Transverse colon (tissue), 4 donors: ENCODE results near the gene VWF. TPM values are rescaled to one million over a fixed set of nuclear protein-coding genes. Genes with fewer than 3 reads are reported as not detected.
"Not testable (repeated sequence)": the region's sequence is repeated elsewhere in the genome, so short reads cannot be mapped to it uniquely, and the experiment has no call there.

ENCODE experiments used
- DNase-seq: peaks from one replicate; pipeline ENCODE4 v3.0.0-alpha.2; 2019
- H3K27ac ChIP-seq, 4 donors: fragments of 200-600 bp; sonication (generic); 2 replicates each; pipeline ENCODE4 v1.5.1; 2016 to 2018; ENCODE audit warnings: inconsistent platforms in 4 of 4
- H3K27me3 ChIP-seq: fragments of 200-600 bp; sonication (generic); 2 replicates; pipeline ENCODE4 v1.5.1; 2017; ENCODE audit warnings: inconsistent platforms
- H3K36me3 ChIP-seq, 4 donors: fragments of 200-600 bp; sonication (generic); 2 replicates each; pipeline ENCODE4 v1.5.1; 2017 to 2019; ENCODE audit warnings: inconsistent platforms in 4 of 4
- H3K4me1 ChIP-seq, 4 donors: fragments of 200-600 bp; sonication (generic); 2 replicates each; pipeline ENCODE4 v1.5.1; 2017 to 2020; ENCODE audit warnings: inconsistent platforms in 4 of 4
- H3K4me3 ChIP-seq, 4 donors: fragments of 200-600 bp; sonication (generic); 1 replicate in 1 of 4; 2 replicates in 3 of 4; pipeline versions ENCODE4 v1.5.1 to v1.6.1; 2017 to 2019; ENCODE audit warnings: inconsistent platforms in 4 of 4
- H3K9me3 ChIP-seq, 2 donors: fragments of 200-600 bp; sonication (generic); 2 replicates each; pipeline ENCODE4 v1.5.1; 2017 to 2019; ENCODE audit warnings: inconsistent platforms in 2 of 2
- CTCF ChIP-seq, 5 experiments: fragments of 200-600 bp in 3 of 5; fragments of 450-650 bp in 2 of 5; sonication (generic) in 3 of 5; IDR thresholded peaks; 1 replicate in 2 of 5; 2 replicates in 3 of 5; pipeline ENCODE4 v1.5.1; 2016 to 2017; ENCODE audit warnings: antibody characterized with exemption in 5 of 5, inconsistent platforms in 3 of 5, mild to moderate bottlenecking in 2 of 5, moderate library complexity in 1 of 5
- EP300 ChIP-seq: sonication (generic); formaldehyde crosslinking; IDR thresholded peaks from one replicate; pipeline ENCODE4 v1.6.1; 2017; ENCODE audit warnings: antibody characterized with exemption, low read depth
- POLR2A ChIP-seq: fragments of 450-650 bp; IDR thresholded peaks from one replicate; pipeline ENCODE4 v1.6.1; 2016; ENCODE audit warnings: antibody characterized with exemption, mild to moderate bottlenecking, moderate library complexity
- POLR2AphosphoS5 ChIP-seq, 3 donors: sonication (generic); formaldehyde crosslinking; IDR thresholded peaks; one replicate each; pipeline ENCODE4 v1.6.1; 2016; ENCODE audit warnings: antibody characterized with exemption in 3 of 3
- WGBS, 2 donors: methylation state at CpG; one replicate each; pipeline ENCODE4 v1.1.5; 2018; ENCODE audit warnings: low coverage in 1 of 2; 5-methylcytosine and 5-hydroxymethylcytosine counted together
- in situ Hi-C, 4 donors: fragments of 200-750 bp; cut with MboI; loops; one replicate each; pipeline versions ENCODE4 v1.15.0 to v1.15.1; 2017; ENCODE audit warnings: low sequenced_read_pairs in 3 of 4, low pct_ligation_motif_present in 1 of 4, low pct_unique_long_range_greater_than_20kb in 1 of 4
- intact Hi-C: fragments of 100-400 bp; cut with DNase I; formaldehyde crosslinking; loops from one replicate; pipeline ENCODE4 v1.15.1; 2023; ENCODE audit warnings: low total_unique reads
- total RNA-seq, 4 donors: library from RNA; depleted of rRNA; stranded (reverse); fragments of >200 nt; gene quantifications; one replicate each; pipeline ENCODE4 v1.1.0, GENCODE V29; 2016

VWF gene
- total RNA-seq, 4 donors from 2014 or later: 31.3 to 71.2 (median 51.5) TPM

DNA sequence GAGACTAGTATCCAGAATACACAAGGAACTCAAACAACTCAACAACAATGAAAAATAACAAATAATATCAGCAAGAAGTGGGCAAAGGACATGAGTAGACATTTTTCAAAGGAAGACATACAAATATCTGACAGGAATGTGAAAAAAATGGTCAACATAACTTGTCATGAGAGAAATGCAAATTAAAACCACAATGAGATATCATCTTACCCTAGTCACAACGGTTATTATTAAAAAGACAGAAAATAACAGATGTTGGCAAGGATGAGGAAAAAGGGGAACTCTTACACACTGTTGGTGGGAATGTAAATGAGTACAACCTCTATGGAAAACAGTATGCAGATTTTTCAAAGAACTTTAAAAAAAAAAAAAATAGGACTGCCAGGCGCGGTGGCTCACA lies 20.4 kb downstream of the VWF start:
- H3K36me3 ChIP-seq: no peaks in the 10 kb centered on the region
- intact Hi-C loops: no loop called here
- no peak overlapping the region for H3K27ac ChIP-seq
- H3K9me3 ChIP-seq: no peaks in the 10 kb centered on the region
- no peak for DNase-seq
- WGBS, 2 donors: 68 to 78% methylated on average over 2 to 3 of the region's 3 CpGs
- no peak for TF ChIP-seq POLR2A
- no peak for TF ChIP-seq POLR2AphosphoS5 (IDR thresholded peaks at IDR 0.05)
- TF ChIP-seq CTCF (IDR thresholded peaks at IDR 0.05): no peak
- no peak for TF ChIP-seq EP300
- in situ Hi-C loops: no loop called here
- H3K4me1 ChIP-seq: no peaks in the 10 kb centered on the region
- no peak overlapping the region for H3K4me3 ChIP-seq
- no peaks in the 10 kb centered on the region for H3K27me3 ChIP-seq

GRCh38 chr12:6102021-6102420 lies 22.4 kb downstream of the VWF start:
- H3K36me3 ChIP-seq, intact Hi-C loops, H3K4me3 ChIP-seq, H3K27me3 ChIP-seq, H3K4me1 ChIP-seq, DNase-seq, H3K27ac ChIP-seq, in situ Hi-C loops, H3K9me3 ChIP-seq: not testable (repeated sequence)
- WGBS, 2 donors: 99 to 100% methylated on average over 4 to 5 of the region's 5 CpGs

GRCh38 chr12:6099316-6099715 lies 25.2 kb downstream of the VWF start:
- H3K9me3 ChIP-seq: no peaks in the 10 kb centered on the region
- 64 to 65% methylated on average over 2 of the region's 2 CpGs for WGBS, 2 donors
- peaks cover 1% of the 10 kb centered on the region for H3K27me3 ChIP-seq
- H3K27ac ChIP-seq: no peak overlapping the region
- intact Hi-C loops (no loop called here), in situ Hi-C loops (no loop called here)
- H3K4me3 ChIP-seq: no peak overlapping the region
- H3K4me1 ChIP-seq: no peaks in the 10 kb centered on the region
- no peak for TF ChIP-seq CTCF (IDR thresholded peaks at IDR 0.05)
- no peak for TF ChIP-seq POLR2A
- TF ChIP-seq POLR2AphosphoS5 (IDR thresholded peaks at IDR 0.05): no peak
- no peak for TF ChIP-seq EP300
- H3K36me3 ChIP-seq: no peaks in the 10 kb centered on the region
- no peak for DNase-seq

GRCh38 chr12:6097411-6097810 lies 27.1 kb downstream of the VWF start:
- Histone ChIP-seq H3K4me1 (peaks cover 0 to 11% (median 0%) of the 10 kb centered on the region in 4 donors), H3K9me3 (no peaks in the 10 kb centered on the region), H3K4me3 (no peak overlapping the region), H3K36me3 (no peaks in the 10 kb centered on the region), H3K27me3 (peaks cover 5% of the 10 kb centered on the region), H3K27ac (no peak overlapping the region)
- in situ Hi-C loops (no loop called here), intact Hi-C loops (no loop called here)
- WGBS, 2 donors: 76 to 82% methylated on average over 2 to 3 of the region's 3 CpGs
- DNase-seq: no peak
- TF ChIP-seq POLR2AphosphoS5 (IDR thresholded peaks at IDR 0.05) (no peak), CTCF (IDR thresholded peaks at IDR 0.05) (no peak), EP300 (no peak), POLR2A (no peak)

- Histone ChIP-seq H3K4me3 (no peak overlapping the region), H3K4me1 (peaks cover 0 to 11% (median 0%) of the 10 kb centered on the region in 4 donors), H3K27me3 (peaks cover 5% of the 10 kb centered on the region), H3K36me3 (no peaks in the 10 kb centered on the region), H3K27ac (no peak overlapping the region), H3K9me3 (no peaks in the 10 kb centered on the region)
- TF ChIP-seq POLR2AphosphoS5 (IDR thresholded peaks at IDR 0.05) (no peak), EP300 (no peak), POLR2A (no peak), CTCF (IDR thresholded peaks at IDR 0.05) (no peak)
- intact Hi-C loops (no loop called here), in situ Hi-C loops (no loop called here)
- no peak for DNase-seq
- WGBS, 2 donors: 81 to 83% methylated on average over 3 of the region's 3 CpGs
These were observed 27.9 kb downstream of the VWF start for GRCh38 chr12:6096527-6096926.
